Right ventricle myocardium inferior (tissue), 1 donor: ENCODE data around the gene RBMY1D. TPM values are rescaled to one million over a fixed set of nuclear protein-coding genes. Genes with fewer than 3 reads are reported as not detected.
"Not testable (repeated sequence)": the region's sequence is repeated elsewhere in the genome, so short reads cannot be mapped to it uniquely, and the experiment has no call there.

Source experiments
- ATAC-seq: fragments of 200-7000 bp; cut with Tn5 transposase; one replicate; pipeline ENCODE4 v1.9.1; 2020; ENCODE audit warnings: mild to moderate bottlenecking, moderate library complexity
- DNase-seq: peaks from one replicate; pipeline ENCODE4 v3.0.0; 2021; ENCODE audit errors: missing footprints
- intact Hi-C: fragments of 100-400 bp; cut with DNase I; formaldehyde crosslinking; loops from one replicate; pipeline ENCODE4 v1.11.0; 2022
- long read RNA-seq: library from polyadenylated mRNA; unstranded; transcript quantifications from one replicate; pipeline ENCODE4 v2.0.0, GENCODE V29; 2021
- total RNA-seq: library from RNA; stranded (reverse); fragmentation: NEBNext Ultra II Directional; extraction: Animal tissue kit (Norgen Biotek cat#: 25700); gene quantifications from one replicate; pipeline ENCODE4 v1.2.1, GENCODE V29; 2021
- donor health status: DM: no; HTN: yes; CAD: no; lungs with severe emphysema.

Gene RBMY1D
- total RNA-seq: not detected
- long read RNA-seq: 0 reads

GRCh38 chrY:21894426-21894825 is at the start of gene RBMY1D:
Gene RBMY1D (minus strand): TSS chrY:21894526. CDS start chrY:21892513, 2,013 bp downstream.
- intact Hi-C loops: not testable (repeated sequence)

DNA sequence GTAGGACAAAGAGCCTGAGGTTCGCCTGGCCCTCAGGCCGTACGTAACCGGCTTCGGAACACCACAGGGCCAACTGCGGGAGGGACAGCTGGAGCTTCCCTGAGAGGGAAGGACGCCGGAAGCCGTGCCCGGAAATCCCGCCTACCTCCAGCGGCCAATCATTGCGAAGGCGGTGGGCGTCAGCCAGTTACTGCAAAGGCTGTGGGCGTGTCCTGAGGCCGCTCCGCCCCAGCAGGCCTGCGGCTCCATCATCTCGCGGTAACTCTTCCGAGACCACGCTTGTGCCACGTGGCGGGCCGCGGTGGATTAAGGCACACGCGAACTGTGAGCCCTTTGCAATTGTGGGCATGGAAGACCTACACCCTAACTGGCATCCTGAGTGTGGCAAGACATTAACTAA is 23.6 kb upstream of the RBMY1D start, which contains the start of gene RBMY1E:
Gene RBMY1E (minus strand): TSS at position 101 of the 400 bp plus-strand sequence. CDS start 1,978 bp downstream, outside the sequence.
- ATAC-seq, intact Hi-C loops, DNase-seq: not testable (repeated sequence)

More at GRCh38 chrY:21894426-21894825, at the start of gene RBMY1D:
- not testable (repeated sequence) for DNase-seq, ATAC-seq

GRCh38 chrY:21869407-21870076 is 24.8 kb downstream of the RBMY1D start:
- DNase-seq, ATAC-seq, intact Hi-C loops: not testable (repeated sequence)

- ATAC-seq: no peak
- no peak for DNase-seq
- intact Hi-C loops: no loop called here
Observed at GRCh38 chrY:21845481-21845880, 48.8 kb downstream of the RBMY1D start.

- intact Hi-C loops: no loop called here
- no peak for DNase-seq
- ATAC-seq: peak; percentile 90
Observed at GRCh38 chrY:21842090-21842489, 52.2 kb downstream of the RBMY1D start.

GRCh38 chrY:21839489-21839888 is 54.8 kb downstream of the RBMY1D start:
- DNase-seq: no peak
- peak; percentile 52 for ATAC-seq
- intact Hi-C loops: no loop called here

GRCh38 chrY:21836343-21836742 is 58.0 kb downstream of the RBMY1D start:
- ATAC-seq: no peak
- DNase-seq: no peak
- intact Hi-C loops: no loop called here

- ATAC-seq (peak; percentile 91), DNase-seq (peak; percentile 68)
- intact Hi-C loops: no loop called here
Observed at GRCh38 chrY:21835052-21835451, 59.3 kb downstream of the RBMY1D start.

Other genes starting within 250 kb of the RBMY1D start
- gene RBMY1E, start 23.5 kb upstream of the RBMY1D start, total RNA-seq: not detected